HepG2 (cell line): Measurements from ENCODE around the gene WDCP. TPM values are rescaled to one million over a fixed set of nuclear protein-coding genes. Genes with fewer than 3 reads are reported as not detected.

Experiments
- GTF3A ChIP-seq: sonication (generic); formaldehyde crosslinking; conservative IDR thresholded peaks from 2 replicates; pipeline ENCODE4 v1.4.0; 2020; ENCODE audit warnings: mild to moderate bottlenecking, missing genetic modification reagents
- HNRNPH1 ChIP-seq: fragments of 200-400 bp; formaldehyde crosslinking; optimal IDR thresholded peaks from 2 replicates; pipeline ENCODE3; 2017; ENCODE audit warnings: mild to moderate bottlenecking, low read depth, low read length
- SATB2 ChIP-seq: sonication (generic); formaldehyde crosslinking; IDR thresholded peaks from 2 replicates; pipeline ENCODE4 v1.5.0; 2020; ENCODE audit warnings: missing genetic modification reagents
- YEATS4 ChIP-seq: sonication (generic); formaldehyde crosslinking; IDR thresholded peaks from 2 replicates; pipeline ENCODE4 v1.4.0; 2020; ENCODE audit warnings: missing genetic modification reagents, borderline replicate concordance
- ZNF264 ChIP-seq: sonication (generic); formaldehyde crosslinking; IDR thresholded peaks from 2 replicates; pipeline ENCODE4 v1.4.0; 2020; ENCODE audit warnings: missing genetic modification reagents
- ZNF432 ChIP-seq: sonication (generic); formaldehyde crosslinking; IDR thresholded peaks from 2 replicates; pipeline ENCODE4 v1.5.0; 2020; ENCODE audit warnings: missing genetic modification reagents, mild to moderate bottlenecking, borderline replicate concordance
- ZNF614 ChIP-seq: IDR thresholded peaks from 2 replicates; pipeline ENCODE4 v1.6.1; 2018; ENCODE audit warnings: missing biosample characterization, missing genetic modification reagents, inconsistent platforms, borderline replicate concordance
- ZNF678 ChIP-seq: sonication (generic); formaldehyde crosslinking; IDR thresholded peaks from 2 replicates; pipeline ENCODE4 v1.4.0; 2020; ENCODE audit warnings: mild to moderate bottlenecking, missing genetic modification reagents
- ZNF788 ChIP-seq: sonication (generic); formaldehyde crosslinking; IDR thresholded peaks from 2 replicates; pipeline ENCODE4 v1.5.0; 2020; ENCODE audit warnings: mild to moderate bottlenecking, missing genetic modification reagents, borderline replicate concordance
- ZSCAN31 ChIP-seq: sonication (generic); formaldehyde crosslinking; IDR thresholded peaks from 2 replicates; pipeline ENCODE4 v1.5.0; 2020; ENCODE audit warnings: low read depth, mild to moderate bottlenecking, missing genetic modification reagents
- polyA plus RNA-seq, 8 experiments: library from polyadenylated mRNA; depleted of rRNA in 3 of 8; stranded (reverse) in 7 of 8; unstranded in 1 of 8; fragments of >200 nt; fragmentation: Illumina TruSeq in 4 of 8; extraction: Trizol in 4 of 8; gene quantifications; 2 replicates each; pipeline versions ENCODE4 v1.2.1 to v1.2.3, GENCODE V29; 2011 to 2016; ENCODE audit warnings: low read depth in 4 of 8, missing spikeins in 1 of 8, mixed read lengths in 1 of 8; ENCODE audit not compliant: insufficient read depth in 1 of 8
- total RNA-seq, 5 experiments: library from RNA; depleted of rRNA; stranded (reverse); fragments of >200 nt; fragmentation: Illumina TruSeq; extraction: Trizol; gene quantifications; 2 replicates each; pipeline ENCODE4 v1.2.3, GENCODE V29; 2016; ENCODE audit warnings: low read depth in 1 of 5
- TF ChIP-seq, protein P1 (sequence below): sonication (generic); formaldehyde crosslinking; IDR thresholded peaks from 2 replicates; pipeline ENCODE4 v1.5.0; 2020; ENCODE audit warnings: mild to moderate bottlenecking, missing genetic modification reagents
- TF ChIP-seq, protein P2 (sequence below): sonication (generic); formaldehyde crosslinking; IDR thresholded peaks from 2 replicates; pipeline ENCODE4 v1.4.0; 2020; ENCODE audit warnings: missing genetic modification reagents
- TF ChIP-seq, protein P3 (sequence below): sonication (generic); formaldehyde crosslinking; IDR thresholded peaks from 2 replicates; pipeline ENCODE4 v1.4.0; 2020; ENCODE audit warnings: missing genetic modification reagents, borderline replicate concordance
- TF ChIP-seq, protein P4 (sequence below): sonication (generic); formaldehyde crosslinking; IDR thresholded peaks from 2 replicates; pipeline ENCODE4 v1.5.0; 2020; ENCODE audit warnings: mild to moderate bottlenecking, missing genetic modification reagents, borderline replicate concordance

The WDCP gene
- total and polyA plus RNA-seq, 2 of the 13 experiments (the other 11 are each of a cell fraction or from before 2014, with no cell fraction given) = 17.4 to 22.6 TPM

DNA sequence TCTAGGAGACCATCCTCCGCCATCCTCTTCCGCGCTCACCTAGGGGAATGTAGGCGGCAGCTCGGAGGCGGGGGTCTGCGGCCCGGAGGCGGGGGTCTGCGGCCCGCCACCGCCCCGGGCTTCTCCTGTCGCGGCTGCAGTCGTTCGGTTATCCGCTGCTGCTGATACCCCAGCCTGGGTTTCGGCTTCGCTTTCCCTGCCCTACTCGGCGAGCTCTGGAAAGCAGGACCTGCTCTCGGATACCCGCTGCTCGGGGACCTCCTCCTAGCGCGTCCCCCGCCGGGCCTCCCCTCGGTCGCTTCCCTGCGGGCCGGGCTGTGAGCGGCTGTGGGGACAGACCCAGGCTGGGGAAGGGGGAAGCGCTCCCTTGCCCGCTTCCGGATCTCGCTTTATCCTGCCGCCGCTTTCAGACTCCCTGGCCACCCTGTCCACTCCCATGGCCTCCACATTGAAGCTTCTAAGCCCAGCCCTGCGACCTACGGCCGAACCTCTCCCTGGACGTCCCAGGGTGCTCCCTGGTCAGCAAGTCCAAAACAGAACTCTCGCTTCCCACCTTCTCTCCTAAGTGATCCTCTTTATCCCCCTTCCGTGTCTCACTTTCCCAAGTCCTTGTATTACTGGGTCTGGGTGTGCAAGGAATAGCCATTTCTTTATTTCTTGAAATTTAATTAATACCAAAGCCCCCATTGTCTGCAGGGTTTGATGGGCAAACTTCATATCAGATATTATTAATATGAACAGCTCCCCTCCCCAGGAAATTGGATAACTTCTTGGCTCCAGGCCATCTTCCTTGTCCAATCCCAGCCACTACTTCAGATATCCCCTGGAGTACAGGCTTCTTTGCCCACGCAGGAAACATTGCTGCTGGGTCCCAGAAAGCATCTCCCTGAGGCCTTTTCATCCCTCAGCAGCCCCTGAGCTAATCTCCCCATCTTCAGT lies 3.1 kb upstream of the WDCP start (continued):
- TF ChIP-seq, protein P1, sequence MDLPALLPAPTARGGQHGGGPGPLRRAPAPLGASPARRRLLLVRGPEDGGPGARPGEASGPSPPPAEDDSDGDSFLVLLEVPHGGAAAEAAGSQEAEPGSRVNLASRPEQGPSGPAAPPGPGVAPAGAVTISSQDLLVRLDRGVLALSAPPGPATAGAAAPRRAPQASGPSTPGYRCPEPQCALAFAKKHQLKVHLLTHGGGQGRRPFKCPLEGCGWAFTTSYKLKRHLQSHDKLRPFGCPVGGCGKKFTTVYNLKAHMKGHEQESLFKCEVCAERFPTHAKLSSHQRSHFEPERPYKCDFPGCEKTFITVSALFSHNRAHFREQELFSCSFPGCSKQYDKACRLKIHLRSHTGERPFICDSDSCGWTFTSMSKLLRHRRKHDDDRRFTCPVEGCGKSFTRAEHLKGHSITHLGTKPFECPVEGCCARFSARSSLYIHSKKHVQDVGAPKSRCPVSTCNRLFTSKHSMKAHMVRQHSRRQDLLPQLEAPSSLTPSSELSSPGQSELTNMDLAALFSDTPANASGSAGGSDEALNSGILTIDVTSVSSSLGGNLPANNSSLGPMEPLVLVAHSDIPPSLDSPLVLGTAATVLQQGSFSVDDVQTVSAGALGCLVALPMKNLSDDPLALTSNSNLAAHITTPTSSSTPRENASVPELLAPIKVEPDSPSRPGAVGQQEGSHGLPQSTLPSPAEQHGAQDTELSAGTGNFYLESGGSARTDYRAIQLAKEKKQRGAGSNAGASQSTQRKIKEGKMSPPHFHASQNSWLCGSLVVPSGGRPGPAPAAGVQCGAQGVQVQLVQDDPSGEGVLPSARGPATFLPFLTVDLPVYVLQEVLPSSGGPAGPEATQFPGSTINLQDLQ = peak; percentile 89
- TF ChIP-seq HNRNPH1 = no peak
- no peak for TF ChIP-seq ZNF788 (CRISPR knock-in tag)
- no peak for TF ChIP-seq ZNF432 (CRISPR knock-in tag)
- TF ChIP-seq YEATS4 (CRISPR knock-in tag) = no peak
- TF ChIP-seq, protein P2, sequence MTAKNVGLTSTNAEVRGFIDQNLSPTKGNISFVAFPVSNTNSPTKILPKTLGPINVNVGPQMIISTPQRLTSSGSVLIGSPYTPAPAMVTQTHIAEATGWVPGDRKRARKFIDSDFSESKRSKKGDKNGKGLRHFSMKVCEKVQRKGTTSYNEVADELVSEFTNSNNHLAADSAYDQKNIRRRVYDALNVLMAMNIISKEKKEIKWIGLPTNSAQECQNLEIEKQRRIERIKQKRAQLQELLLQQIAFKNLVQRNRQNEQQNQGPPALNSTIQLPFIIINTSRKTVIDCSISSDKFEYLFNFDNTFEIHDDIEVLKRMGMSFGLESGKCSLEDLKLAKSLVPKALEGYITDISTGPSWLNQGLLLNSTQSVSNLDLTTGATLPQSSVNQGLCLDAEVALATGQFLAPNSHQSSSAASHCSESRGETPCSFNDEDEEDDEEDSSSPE (CRISPR knock-in tag) = no peak
- TF ChIP-seq, protein P3, sequence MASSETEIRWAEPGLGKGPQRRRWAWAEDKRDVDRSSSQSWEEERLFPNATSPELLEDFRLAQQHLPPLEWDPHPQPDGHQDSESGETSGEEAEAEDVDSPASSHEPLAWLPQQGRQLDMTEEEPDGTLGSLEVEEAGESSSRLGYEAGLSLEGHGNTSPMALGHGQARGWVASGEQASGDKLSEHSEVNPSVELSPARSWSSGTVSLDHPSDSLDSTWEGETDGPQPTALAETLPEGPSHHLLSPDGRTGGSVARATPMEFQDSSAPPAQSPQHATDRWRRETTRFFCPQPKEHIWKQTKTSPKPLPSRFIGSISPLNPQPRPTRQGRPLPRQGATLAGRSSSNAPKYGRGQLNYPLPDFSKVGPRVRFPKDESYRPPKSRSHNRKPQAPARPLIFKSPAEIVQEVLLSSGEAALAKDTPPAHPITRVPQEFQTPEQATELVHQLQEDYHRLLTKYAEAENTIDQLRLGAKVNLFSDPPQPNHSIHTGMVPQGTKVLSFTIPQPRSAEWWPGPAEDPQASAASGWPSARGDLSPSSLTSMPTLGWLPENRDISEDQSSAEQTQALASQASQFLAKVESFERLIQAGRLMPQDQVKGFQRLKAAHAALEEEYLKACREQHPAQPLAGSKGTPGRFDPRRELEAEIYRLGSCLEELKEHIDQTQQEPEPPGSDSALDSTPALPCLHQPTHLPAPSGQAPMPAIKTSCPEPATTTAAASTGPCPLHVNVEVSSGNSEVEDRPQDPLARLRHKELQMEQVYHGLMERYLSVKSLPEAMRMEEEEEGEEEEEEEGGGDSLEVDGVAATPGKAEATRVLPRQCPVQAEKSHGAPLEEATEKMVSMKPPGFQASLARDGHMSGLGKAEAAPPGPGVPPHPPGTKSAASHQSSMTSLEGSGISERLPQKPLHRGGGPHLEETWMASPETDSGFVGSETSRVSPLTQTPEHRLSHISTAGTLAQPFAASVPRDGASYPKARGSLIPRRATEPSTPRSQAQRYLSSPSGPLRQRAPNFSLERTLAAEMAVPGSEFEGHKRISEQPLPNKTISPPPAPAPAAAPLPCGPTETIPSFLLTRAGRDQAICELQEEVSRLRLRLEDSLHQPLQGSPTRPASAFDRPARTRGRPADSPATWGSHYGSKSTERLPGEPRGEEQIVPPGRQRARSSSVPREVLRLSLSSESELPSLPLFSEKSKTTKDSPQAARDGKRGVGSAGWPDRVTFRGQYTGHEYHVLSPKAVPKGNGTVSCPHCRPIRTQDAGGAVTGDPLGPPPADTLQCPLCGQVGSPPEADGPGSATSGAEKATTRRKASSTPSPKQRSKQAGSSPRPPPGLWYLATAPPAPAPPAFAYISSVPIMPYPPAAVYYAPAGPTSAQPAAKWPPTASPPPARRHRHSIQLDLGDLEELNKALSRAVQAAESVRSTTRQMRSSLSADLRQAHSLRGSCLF (CRISPR knock-in tag) = no peak
- TF ChIP-seq ZSCAN31 (CRISPR knock-in tag) = peak; percentile 25; the same call in 1 of the 2 replicates
- TF ChIP-seq ZNF614 (CRISPR knock-in tag) = no peak
- 0 out of 2 replicates have a peak, but pooled peaks have one; percentile 29 for TF ChIP-seq GTF3A (CRISPR knock-in tag)
- TF ChIP-seq ZNF264 (CRISPR knock-in tag) = no peak
- TF ChIP-seq, protein P4, sequence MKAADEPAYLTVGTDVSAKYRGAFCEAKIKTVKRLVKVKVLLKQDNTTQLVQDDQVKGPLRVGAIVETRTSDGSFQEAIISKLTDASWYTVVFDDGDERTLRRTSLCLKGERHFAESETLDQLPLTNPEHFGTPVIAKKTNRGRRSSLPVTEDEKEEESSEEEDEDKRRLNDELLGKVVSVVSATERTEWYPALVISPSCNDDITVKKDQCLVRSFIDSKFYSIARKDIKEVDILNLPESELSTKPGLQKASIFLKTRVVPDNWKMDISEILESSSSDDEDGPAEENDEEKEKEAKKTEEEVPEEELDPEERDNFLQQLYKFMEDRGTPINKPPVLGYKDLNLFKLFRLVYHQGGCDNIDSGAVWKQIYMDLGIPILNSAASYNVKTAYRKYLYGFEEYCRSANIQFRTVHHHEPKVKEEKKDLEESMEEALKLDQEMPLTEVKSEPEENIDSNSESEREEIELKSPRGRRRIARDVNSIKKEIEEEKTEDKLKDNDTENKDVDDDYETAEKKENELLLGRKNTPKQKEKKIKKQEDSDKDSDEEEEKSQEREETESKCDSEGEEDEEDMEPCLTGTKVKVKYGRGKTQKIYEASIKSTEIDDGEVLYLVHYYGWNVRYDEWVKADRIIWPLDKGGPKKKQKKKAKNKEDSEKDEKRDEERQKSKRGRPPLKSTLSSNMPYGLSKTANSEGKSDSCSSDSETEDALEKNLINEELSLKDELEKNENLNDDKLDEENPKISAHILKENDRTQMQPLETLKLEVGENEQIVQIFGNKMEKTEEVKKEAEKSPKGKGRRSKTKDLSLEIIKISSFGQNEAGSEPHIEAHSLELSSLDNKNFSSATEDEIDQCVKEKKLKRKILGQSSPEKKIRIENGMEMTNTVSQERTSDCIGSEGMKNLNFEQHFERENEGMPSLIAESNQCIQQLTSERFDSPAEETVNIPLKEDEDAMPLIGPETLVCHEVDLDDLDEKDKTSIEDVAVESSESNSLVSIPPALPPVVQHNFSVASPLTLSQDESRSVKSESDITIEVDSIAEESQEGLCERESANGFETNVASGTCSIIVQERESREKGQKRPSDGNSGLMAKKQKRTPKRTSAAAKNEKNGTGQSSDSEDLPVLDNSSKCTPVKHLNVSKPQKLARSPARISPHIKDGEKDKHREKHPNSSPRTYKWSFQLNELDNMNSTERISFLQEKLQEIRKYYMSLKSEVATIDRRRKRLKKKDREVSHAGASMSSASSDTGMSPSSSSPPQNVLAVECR (CRISPR knock-in tag) = peak; percentile 43; the same call in 1 of the 2 replicates
- no peak for TF ChIP-seq SATB2 (CRISPR knock-in tag)
- no peak for TF ChIP-seq ZNF678 (CRISPR knock-in tag)
